Lower leg skin (tissue), 4 donors: Measurements from ENCODE around the gene SPEF1. TPM values are rescaled to one million over a fixed set of nuclear protein-coding genes. Genes with fewer than 3 reads are reported as not detected.

Source experiments
- DNase-seq, 2 donors: peaks; one replicate each; pipeline ENCODE4 v3.0.0-alpha.2; 2019; ENCODE audit warnings: low spot score in 2 of 2
- H3K4me3 ChIP-seq: fragments of 200-600 bp; sonication (generic); 2 replicates; pipeline ENCODE4 v1.5.1; 2017; ENCODE audit warnings: mild to moderate bottlenecking, low read depth; ENCODE audit not compliant: poor library complexity, severe bottlenecking
- CTCF ChIP-seq, 3 donors: fragments of 450-650 bp; IDR thresholded peaks; one replicate each; pipeline ENCODE4 v1.5.1; 2016; ENCODE audit warnings: antibody characterized with exemption in 3 of 3, mild to moderate bottlenecking in 3 of 3, moderate library complexity in 2 of 3
- POLR2A ChIP-seq, 2 donors: fragments of 450-650 bp; IDR thresholded peaks; one replicate each; pipeline ENCODE4 v1.6.1; 2016 to 2017; ENCODE audit warnings: antibody characterized with exemption in 2 of 2, mild to moderate bottlenecking in 1 of 2, moderate library complexity in 1 of 2
- WGBS, 2 donors: methylation state at CpG; one replicate each; pipeline ENCODE4 v1.1.5; 2018; 5-methylcytosine and 5-hydroxymethylcytosine counted together
- intact Hi-C: fragments of 100-400 bp; cut with DNase I; formaldehyde crosslinking; loops from one replicate; pipeline ENCODE4 v1.15.0; 2023; ENCODE audit warnings: low total_unique reads
- total RNA-seq, 4 donors: library from RNA; depleted of rRNA; stranded (reverse); fragments of >200 nt; gene quantifications; one replicate each; pipeline ENCODE4 v1.1.0, GENCODE V29; 2016

Gene SPEF1
- total RNA-seq, 4 donors from 2014 or later, result 0.13 TPM; not detected in 3

DNA sequence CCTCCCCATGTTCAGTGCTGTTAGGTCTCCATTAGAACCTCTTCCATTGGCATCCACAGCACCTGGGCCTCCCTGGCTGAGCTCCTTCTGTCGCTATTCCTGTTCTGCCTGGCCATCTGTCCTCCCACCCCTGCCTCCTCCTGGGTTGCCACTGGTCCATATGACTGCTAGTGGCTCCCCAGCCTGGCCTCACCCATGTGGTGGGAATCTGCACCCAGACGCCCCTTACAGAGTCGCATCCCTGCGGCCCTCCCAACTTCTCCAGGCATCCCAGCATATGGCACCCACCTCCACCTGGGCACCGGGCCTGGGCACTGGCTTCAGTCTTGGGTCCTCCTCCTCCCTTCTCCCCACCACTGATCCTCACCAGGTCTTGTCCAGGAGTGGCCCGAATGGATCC is 22.6 kb upstream of the SPEF1 start:
- no peak for DNase-seq
- intact Hi-C loops, result no loop called here
- TF ChIP-seq CTCF (IDR thresholded peaks at IDR 0.05), result no peak
- no peak for TF ChIP-seq POLR2A (IDR thresholded peaks at IDR 0.05)
- 86 to 94% methylated on average over 6 of the region's 6 CpGs for WGBS, 2 donors
- no peak overlapping the region for H3K4me3 ChIP-seq

- H3K4me3 ChIP-seq, result no peak overlapping the region
- intact Hi-C loops, result no loop called here
- TF ChIP-seq POLR2A (IDR thresholded peaks at IDR 0.05) (no peak), CTCF (IDR thresholded peaks at IDR 0.05) (no peak)
- WGBS, 2 donors, result 88 to 95% methylated on average over 14 of the region's 14 CpGs
- DNase-seq, result no peak
Measured at GRCh38 chr20:3803289-3803688, 22.0 kb upstream of the SPEF1 start.

DNA sequence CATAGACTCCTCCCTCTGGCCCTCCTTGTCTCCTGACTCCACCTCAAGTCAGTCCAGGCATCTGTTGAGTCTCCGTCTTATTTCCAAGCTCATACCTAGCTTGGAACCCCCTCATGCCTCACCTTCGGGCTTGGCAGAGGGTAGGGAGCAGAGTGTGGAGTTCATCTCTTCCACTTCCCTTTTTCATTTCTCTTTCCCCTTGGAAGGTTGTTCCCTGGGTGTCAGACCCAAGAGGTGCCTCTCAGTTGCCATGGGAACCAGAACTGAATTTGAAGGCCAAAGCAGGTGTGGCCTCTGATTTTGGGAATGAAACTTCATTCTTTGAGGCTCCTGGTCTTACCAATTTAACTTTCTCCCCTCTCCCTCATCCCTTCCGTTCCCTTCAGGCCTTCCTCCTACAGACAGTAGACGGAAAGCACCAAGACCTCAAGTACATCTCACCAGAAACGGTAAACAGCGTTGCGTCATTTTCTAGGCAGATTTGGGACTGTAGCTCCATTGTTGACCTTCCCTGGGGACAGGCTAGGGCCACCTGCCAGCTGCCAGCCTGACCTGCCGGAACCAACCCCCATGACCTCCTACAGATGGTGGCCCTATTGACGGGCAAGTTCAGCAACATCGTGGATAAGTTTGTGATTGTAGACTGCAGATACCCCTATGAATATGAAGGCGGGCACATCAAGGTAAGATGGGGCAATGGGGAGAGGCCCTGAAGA is 21.4 kb upstream of the SPEF1 start:
- no peak for DNase-seq
- intact Hi-C loops, result no loop called here
- WGBS, 2 donors, result 85 to 90% methylated on average over 11 of the region's 11 CpGs
- no peak overlapping the region for H3K4me3 ChIP-seq
- TF ChIP-seq POLR2A (IDR thresholded peaks at IDR 0.05) (no peak), CTCF (IDR thresholded peaks at IDR 0.05) (no peak)

DNA sequence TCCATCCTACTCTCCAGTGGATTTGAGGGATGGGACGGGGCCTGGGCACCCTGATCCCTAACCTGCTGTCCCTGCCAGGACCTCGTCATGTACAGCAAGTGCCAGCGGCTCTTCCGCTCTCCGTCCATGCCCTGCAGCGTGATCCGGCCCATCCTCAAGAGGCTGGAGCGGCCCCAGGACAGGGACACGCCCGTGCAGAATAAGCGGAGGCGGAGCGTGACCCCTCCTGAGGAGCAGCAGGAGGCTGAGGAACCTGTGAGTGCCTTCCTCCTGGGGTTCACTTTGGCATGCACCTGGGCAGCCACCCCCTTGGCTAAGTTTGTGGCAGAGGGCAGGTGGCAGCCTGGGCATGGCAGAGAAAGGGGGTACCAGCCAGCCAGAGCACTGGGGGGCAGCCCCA is 20.6 kb upstream of the SPEF1 start:
- TF ChIP-seq POLR2A (IDR thresholded peaks at IDR 0.05), result no peak
- TF ChIP-seq CTCF (IDR thresholded peaks at IDR 0.05), result no peak
- intact Hi-C loops, result no loop called here
- WGBS, 2 donors, result 75 to 77% methylated on average over 13 of the region's 13 CpGs
- H3K4me3 ChIP-seq, result no peak overlapping the region
- DNase-seq, result no peak

- intact Hi-C loops, result no loop called here
- 86 to 87% methylated on average over 4 of the region's 4 CpGs for WGBS, 2 donors
- no peak for DNase-seq
- TF ChIP-seq POLR2A (IDR thresholded peaks at IDR 0.05) (no peak), CTCF (IDR thresholded peaks at IDR 0.05) (no peak)
- H3K4me3 ChIP-seq, result no peak overlapping the region
Measured at GRCh38 chr20:3801299-3801698, 20.1 kb upstream of the SPEF1 start.

GRCh38 chr20:3800878-3801260 is 19.6 kb upstream of the SPEF1 start:
- no peak for TF ChIP-seq CTCF (IDR thresholded peaks at IDR 0.05)
- TF ChIP-seq POLR2A (IDR thresholded peaks at IDR 0.05), result no peak
- 82 to 84% methylated on average over 8 of the region's 8 CpGs for WGBS, 2 donors
- H3K4me3 ChIP-seq, result no peak overlapping the region
- intact Hi-C loops, result no loop called here
- DNase-seq, result no peak
